GM19395 (cell line): ENCODE results near the gene STX3.
"Not testable (repeated sequence)": the region's sequence is repeated elsewhere in the genome, so short reads cannot be mapped to it uniquely, and the experiment has no call there.

Source experiments
- ATAC-seq: cut with Tn5 transposase; IDR thresholded peaks from one replicate; pipeline ENCODE4 v1.9.1; 2021; ENCODE audit warnings: mild to moderate bottlenecking, moderate library complexity; ENCODE audit not compliant: unreplicated experiment

Gene STX3

DNA sequence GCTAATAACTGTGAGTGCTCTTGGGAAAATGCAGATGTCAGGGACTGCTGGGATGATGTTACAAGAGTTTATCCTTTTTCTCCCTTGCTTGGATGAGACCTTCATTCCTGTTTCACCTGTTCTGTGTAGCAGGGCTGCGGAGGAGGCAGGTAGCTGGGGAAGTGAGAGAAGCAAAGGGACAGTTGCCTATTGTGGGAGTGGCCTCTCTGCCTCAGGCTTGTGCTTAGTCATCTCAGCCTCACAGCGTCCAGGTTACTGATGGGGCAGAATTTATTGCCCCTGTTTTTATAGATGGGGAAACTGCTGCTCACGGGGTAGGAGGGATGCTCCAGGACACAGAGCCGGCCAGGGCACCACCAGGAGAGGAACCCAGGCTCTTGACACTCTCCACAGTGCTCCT, 1.7 kb downstream of the STX3 start:
- no peak for ATAC-seq

GRCh38 chr11:59758401-59759037, 3.3 kb downstream of the STX3 start:
- ATAC-seq = no peak

- ATAC-seq = no peak
Measured at GRCh38 chr11:59759900-59760299, 4.7 kb downstream of the STX3 start.

DNA sequence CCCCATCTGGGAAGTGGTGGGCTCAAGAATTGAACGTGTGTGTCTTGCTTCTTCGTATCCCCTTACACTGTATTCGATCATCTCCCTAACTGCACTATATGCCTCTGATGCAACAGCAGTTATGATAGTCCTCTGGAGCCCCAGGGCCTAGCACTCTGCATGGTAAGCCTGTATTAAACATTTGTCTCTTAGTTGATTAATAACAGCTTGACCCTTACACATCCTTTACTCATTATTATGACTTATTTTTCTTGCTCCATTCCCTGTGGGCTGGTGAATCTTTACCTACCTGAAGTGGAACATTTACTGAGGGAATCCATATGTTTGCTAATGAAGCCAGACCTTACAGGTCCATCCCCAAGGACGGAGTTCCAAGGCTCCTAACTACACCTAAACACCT, 5.6 kb downstream of the STX3 start:
- no peak for ATAC-seq

DNA sequence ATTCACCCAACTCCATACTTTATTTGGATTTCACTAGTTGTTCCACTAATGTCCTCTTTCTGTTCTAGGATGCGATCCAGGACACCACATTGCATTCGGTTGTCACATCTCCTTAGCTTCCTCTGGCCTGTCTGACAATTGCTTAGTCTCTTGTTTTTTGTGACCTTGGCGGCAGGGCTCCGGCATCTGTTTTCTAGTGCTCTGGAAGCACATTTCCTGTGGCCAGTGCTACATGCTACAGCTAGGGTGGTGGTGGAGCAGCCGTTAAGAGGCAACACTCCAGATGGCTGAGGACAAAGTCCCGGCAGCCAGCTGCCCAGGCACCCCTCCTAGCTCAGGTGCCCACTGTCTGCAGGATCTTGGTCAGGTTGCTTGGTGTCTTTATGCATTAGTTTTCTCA, 6.8 kb downstream of the STX3 start:
- ATAC-seq = no peak

- no peak for ATAC-seq
Measured at GRCh38 chr11:59765068-59765735, 10.0 kb downstream of the STX3 start.

GRCh38 chr11:59766542-59767224, 11.5 kb downstream of the STX3 start:
- no peak for ATAC-seq

DNA sequence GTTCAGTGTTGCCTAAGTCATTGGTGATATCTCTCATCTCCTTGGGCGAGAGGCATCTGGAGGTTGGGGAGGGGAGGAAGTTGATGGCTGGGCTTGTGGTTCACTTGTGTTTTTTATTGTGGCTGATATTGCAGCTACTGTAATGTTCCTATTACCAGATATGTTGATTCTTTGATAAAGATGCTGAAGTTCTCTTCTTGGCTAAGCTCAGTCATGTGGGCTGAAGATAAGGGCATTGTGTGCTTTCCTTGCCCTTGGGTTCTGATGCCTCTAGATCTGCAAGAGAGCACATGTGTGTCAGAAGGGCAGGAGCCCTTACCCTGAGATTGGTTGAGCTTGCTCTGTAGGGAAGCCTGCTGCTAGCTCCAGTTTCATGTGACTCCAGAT, 12.0 kb downstream of the STX3 start:
- no peak for ATAC-seq

DNA sequence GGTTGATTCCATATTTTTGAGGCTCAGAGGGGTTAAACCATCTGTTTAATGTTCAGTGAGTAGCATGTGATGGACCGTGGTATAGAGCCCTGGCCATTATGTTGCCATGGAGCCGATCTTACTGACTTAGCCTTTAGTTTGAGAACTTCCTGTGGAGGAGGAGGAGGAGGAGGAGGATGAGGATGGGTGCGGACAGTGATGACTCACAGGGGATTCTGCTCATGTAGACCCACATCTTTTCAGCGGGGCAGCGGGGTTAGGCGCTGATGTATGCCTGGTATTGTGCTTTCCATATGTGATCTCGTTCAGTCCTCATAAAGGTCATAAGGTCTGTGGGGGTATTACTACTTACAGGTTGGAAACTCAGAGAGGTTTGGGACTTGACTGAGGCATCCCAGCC, 13.9 kb downstream of the STX3 start:
- ATAC-seq = no peak

DNA sequence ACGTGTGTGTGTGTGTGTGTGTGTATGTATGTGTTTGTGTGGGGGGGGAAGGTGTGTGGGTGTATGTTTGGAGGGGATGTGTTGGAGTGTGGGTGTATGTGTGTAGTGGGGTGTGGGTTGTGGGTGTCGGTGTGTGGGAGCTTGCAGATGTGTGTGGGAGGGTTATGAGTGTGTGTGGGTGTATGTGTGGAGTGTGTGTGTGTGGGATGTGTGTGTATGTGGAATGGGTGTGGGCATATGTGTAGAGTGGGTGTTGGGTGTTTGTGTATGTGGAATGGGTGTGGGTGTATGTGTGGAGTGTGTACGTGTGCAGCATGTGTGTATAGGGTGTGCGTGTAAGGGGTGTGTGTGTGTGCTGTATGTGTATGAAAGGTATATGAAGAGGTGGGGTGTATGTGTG, 14.7 kb downstream of the STX3 start:
- no peak for ATAC-seq

DNA sequence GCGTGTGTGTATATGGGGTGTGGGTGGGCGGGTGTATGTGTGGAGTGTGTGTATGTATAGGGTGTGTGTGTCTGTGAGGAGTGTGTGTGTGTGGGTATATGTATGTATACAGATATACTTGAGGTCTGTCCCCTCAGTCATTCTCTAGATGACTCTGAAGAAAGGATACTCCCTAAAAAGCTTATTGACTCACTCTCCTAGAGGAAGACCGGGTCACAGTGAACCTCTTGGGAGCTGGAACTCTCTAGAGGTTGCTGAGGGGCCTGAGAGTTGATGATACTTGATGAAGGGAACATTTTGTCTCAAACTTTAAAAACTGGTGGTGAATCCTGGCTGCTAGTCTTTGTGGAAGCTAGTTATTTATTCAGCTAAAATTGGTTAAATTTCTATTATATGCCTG, 15.1 kb downstream of the STX3 start:
- no peak for ATAC-seq

DNA sequence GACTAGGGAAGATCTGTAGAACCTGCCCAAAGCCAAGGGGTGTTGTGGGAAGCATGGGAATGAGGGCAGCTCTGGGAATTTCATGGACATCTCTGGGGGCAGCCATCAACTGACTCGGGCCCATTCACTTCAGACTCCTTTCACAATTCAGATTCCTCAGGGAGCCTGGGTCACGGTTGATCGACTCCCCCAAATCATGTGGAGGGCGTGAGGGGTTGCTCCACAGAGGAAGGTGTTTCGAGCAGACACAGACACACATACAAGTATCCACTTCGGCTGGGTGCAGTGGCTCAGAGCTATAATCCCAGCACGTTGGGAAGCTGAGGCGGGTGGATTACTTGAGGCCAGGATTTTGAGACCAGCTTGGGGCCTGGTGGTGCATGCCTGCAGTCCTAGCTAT, 15.7 kb downstream of the STX3 start:
- ATAC-seq = no peak

GRCh38 chr11:59771605-59772004, 16.4 kb downstream of the STX3 start:
- no peak for ATAC-seq

GRCh38 chr11:59773083-59773440, 17.9 kb downstream of the STX3 start:
- ATAC-seq = no peak

DNA sequence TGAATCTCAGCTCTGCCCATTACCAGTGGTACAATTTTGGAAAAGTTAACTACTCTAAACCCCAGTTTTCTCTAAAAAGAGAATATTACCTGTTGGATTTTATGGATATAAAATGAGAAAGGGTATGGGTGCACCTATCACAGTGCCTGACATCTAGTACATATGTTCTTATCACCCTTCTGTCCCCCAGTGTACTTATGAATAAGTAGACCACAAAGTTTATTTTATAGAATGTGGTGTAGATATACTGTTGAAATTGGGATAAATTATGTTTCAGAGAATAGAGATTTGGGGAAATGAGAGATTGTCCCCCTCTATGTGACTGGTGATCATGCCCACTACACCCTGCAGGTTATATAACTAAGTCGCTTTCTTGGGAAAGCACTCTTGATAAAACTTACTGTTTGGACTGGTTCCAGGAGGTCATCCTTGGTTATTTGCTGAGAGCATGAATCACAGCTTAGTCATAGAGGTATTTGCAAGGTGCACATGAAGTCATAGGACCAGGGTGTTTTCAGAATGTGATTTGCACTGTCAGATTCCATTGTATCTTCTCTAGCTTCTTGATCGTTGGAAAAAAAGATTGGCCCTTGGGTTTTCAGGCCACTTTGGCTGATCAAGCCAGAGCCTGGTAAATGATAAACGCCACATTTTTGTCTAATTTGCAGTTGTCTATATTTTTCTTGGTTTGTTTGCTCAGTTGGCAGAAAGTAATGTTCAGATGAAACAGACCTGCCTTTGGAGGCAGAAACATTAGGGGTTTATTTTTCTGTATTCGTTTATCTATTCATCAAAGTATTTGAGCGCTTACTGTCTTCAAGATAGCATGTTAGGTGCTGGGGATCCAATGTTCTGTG, 21.3 kb downstream of the STX3 start:
- no peak for ATAC-seq

GRCh38 chr11:59777104-59777503, 21.9 kb downstream of the STX3 start:
- no peak for ATAC-seq

DNA sequence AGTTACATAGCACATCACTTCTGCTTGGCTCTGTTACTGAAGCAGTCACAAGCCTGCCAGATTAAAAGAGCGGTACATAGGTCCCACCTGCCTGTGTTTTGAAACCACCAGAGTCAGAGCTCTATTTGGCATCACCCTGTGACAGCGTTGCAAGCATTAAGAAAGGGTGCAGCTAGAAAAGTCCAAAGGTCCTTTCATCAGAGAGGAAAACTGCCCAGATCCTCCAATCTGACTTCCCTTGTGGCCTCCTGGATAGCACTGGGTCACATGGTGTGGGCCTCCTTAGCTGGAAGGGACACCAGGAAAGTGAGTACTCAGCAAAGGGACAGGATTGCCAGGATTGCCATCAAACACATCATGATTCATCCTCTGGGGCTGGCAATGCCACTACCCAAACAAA, 22.9 kb downstream of the STX3 start:
- ATAC-seq = no peak

- no peak for ATAC-seq
Measured at GRCh38 chr11:59779487-59779886, 24.3 kb downstream of the STX3 start.

DNA sequence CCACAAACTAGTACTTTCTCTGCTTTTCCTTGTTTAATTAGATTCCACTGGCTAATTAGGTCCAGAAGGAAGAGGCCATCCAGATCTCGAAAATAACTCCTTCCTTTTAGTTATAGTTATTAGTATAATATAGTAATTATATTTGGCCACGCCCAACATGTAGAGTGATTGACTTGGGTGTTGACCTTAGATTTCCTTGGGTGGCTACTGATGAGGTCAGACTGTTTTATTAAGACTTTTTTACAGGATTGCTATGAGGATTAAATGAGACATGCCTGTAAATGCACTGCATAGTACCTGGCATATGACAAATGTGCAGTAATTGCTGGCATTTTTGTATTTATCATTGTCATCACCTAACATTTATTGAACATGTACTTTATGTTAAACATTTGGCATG, 26.9 kb downstream of the STX3 start:
- no peak for ATAC-seq

- ATAC-seq = no peak
Measured at GRCh38 chr11:59783632-59784090, 28.5 kb downstream of the STX3 start.

- ATAC-seq = not testable (repeated sequence)
Measured at GRCh38 chr11:59784441-59784840, 29.3 kb downstream of the STX3 start.
